Measurements from ENCODE around the gene THSD4.

- TF ChIP-seq CTCF (conservative IDR thresholded peaks at IDR 0.05 in 1 of 2, IDR thresholded peaks at IDR 0.05 in 1 of 2; ENCODE audit: extremely low read depth in 1 of 2, insufficient read depth in 1 of 2, low read depth in 1 of 2, low read length in 2 of 2) (no peak), EZH2 (IDR thresholded peaks at IDR 0.05; ENCODE audit: borderline replicate concordance, low read length) (no peak)
These were observed 215.9 kb downstream of the THSD4 start for GRCh38 chr15:71331173-71331572.
